ENCODE measurements around the gene ADAM22.

ADAM22 gene

DNA sequence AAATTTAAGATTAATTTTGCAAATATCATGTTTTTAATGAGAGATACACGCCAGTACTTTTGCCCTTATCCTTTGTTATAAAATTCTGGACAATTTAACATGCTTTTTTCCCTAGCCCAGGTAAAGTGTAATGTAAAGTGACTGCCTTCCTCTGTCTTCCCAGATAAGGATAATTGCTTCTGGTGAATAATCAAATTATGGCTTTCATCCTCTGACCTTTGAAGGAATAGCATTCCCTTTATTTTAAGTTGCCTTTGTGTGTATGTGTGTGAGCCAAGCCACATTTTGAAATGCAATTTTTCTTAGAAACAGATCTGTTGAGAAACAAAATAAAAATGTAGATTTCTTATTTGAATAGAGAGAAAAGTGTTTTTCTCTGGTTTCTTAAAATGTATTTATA, 107.5 kb downstream of the ADAM22 start:
- DNase-seq = no peak

DNA sequence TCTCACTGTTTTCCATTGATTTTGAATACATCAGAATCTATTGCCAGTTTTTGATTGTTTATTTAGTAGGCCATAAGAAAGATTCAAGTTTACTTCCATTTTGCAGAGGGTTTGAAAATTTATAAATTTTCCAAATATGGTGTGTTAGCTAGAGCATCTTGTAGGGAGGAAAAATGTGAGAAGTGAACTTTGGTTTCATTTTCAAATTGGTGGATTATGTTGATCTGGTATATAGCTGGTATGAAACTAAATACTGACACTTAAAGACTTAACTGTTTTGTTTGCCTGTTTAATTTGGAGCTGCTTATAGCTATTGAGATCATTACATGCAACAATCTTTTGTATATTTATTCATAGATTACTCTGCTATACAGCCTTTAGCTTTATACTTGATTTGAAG, 108.1 kb downstream of the ADAM22 start:
- no peak for DNase-seq

DNA sequence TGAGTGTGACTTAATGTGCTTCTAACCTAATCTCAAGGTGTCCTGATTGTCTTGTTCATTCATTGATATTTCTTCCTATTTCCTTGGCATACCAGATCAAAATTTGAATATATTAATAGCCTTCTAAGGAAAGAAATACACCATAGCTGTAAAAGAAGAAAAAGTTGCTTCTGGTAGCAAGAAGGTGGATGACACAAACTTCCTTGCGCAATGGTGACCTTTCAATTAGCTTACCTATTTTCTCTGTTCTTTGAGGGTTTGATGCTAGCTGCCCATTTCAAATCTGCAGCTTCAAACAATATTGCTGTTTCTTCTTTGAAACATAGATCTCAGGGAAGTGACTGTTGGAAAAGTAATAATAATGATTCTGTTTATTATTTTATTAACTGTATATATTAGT, 108.8 kb downstream of the ADAM22 start:
- no peak for DNase-seq

DNA sequence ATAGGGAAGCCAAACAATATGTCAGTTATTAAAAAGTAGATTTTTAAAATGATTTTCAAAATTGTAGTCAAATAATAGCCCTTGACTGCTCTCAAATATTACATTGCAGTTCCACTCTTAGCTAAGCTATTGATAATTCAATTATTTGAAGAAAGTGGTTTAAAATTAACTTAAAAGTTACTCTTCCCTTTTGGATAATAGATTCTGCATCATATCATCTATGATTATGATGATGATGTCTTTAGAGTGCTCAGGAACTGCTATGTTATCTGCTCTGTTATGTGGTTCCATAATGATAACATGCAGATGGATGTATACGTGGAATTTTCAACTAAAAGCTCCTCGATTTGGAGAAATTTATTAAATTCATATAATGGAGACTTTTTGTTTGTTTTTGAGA, 110.0 kb downstream of the ADAM22 start:
- no peak for DNase-seq

DNA sequence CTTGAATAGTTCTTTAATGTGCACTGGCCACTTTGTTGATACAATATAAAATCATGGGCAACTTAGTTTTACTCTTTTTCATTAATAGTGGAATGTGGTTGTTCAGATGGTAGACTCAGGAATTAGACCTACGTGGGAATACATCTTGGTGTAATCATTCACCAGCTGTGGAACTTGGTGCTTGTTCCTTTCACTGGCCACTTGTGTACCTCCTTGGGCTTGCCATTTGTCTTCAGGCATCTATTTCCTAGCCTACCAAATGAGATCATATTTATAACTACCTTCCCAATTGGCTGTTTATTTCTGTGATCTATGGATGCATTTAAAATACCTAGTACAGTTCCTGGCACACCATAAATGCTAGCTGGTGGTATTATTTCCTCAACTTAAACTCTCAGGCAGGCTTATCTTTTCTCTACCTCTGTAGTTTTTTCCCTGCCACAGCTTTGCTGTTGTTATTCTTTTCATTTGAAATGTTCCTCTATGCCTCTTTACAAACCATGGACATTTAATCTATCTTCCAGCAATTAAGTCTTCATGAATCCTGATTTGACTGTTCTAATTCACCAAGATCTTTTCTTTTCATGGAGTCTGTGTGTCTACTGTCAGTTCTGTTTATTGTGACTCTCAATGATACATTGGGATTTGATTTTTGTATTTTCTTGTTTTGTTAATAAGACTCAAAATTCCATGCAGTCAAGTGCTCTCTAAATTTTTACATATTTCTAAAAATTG, 113.0 kb downstream of the ADAM22 start:
- no peak for DNase-seq

DNA sequence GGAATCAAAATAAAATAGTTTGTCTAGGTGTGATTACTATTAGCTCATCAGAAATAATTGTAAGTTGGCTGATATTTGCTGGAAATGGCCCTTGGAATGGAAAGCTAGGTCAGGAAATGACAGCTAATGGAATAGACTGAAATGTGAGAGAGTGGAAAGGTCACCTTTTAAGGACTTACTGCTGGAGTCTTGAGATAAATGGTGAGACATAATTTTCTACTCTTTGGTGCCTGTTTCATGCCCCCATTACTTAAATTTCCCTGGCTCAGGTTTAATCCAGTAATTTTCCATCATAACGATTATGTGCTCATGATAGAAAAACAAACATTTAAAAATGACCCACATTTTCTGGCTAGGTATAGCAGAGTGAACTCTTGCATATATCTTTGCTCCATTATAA, 123.6 kb downstream of the ADAM22 start:
- DNase-seq = no peak

DNA sequence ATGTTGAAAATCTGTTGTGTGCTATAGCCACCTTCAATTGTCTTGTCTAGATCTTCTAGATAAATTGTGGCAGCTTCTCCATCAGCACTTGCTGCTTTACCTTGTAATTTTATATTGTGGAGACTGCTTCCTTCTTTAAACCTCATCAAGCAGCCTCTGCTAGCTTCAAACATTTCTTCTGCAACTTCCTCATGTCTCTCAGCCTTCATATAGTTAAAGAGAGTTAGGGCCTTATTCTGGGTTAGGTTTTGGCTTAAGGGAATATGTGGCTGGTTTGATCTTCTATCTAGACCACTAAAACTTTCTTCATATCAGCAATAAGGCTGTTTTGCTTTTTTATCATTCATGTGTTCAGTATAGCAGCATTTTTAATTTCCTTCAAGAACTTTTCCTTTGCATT, 128.2 kb downstream of the ADAM22 start:
- DNase-seq = no peak

DNA sequence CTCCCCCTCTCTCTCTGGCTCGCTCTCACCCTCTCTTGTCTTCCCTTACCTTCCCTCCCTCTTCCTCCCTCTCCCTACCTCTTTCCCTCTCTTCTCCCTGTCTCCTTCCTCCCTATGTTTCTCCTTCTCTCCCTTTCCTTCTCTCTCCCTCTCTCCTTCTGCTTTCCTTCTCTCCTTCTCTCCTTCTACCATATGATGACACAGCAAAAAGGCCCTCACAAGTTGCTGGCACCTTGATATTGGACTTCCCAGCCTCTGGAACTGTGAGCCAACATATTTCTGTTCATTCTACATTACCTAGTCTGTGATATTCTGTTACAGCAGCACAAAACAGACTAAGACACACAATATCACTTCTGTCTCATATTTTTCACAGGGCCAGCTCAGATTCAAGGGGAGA, 135.0 kb downstream of the ADAM22 start:
- DNase-seq = no peak

DNA sequence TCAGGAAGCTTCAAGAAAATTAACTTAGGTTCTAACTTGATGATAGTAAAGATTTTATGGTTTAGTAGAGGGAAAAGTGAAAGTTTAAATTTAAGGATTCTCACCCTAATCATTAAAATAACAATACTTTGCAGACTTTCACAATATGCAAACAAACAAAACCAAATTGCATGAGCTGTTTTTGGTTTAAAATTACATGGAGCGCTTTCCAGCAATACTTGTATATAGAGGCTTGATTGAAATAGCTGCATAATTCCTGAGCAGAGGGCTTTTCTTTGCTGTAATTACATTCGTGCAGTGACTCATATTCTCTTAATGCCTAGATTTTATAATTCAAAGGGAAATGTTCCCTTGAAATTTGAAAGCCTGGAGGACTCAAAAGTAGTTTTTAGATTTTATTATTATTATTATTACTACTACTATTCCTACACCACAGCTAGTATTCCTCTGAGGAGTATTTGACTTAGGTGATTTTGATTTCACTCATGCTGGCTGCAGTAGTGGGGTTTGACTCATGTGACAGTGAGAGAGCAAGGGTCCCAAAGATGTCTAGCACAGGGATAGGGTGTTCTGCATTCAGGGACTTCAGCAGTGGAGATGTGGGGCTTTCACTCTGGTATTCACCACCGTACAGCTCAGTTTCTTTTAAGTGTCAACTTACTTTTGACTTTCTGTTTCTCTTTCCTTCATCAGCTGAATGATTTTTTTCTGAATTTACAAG, 138.1 kb downstream of the ADAM22 start:
- no peak for DNase-seq

DNA sequence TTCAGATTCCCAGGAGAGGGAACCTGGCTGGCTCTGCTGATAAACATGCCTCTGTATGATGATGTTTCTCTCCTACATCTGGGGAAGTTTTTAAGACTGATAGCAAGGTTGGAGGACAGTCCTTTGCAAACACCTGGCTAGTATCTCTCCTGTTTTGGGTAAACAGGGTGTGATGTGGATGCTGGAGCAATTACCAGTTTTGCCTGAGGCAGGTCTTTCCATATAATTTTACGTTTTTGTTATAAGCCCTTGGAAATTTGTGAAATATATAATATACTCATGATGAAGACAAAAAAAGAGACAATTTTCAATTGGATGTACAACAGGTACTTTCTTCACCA, 138.6 kb downstream of the ADAM22 start:
- DNase-seq = no peak

DNA sequence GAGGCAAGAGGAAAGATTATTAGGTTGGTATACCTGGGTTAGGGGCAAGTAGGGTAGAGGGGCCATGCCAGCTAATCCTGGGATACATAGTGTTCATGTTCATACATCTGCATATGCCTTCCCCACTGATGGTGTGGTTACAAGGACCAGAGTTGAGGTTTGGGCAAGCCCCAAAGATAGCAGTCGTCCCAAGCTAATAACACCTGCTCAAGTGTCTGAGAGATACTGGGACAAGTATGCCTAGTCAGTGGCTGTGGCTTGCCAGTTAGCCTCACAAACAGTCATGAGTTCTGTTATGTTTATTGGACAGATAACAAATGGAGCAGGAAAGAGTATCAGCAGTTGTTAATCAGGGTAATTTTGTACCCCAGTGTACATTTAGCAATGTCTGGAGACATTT, 139.6 kb downstream of the ADAM22 start:
- no peak for DNase-seq

DNA sequence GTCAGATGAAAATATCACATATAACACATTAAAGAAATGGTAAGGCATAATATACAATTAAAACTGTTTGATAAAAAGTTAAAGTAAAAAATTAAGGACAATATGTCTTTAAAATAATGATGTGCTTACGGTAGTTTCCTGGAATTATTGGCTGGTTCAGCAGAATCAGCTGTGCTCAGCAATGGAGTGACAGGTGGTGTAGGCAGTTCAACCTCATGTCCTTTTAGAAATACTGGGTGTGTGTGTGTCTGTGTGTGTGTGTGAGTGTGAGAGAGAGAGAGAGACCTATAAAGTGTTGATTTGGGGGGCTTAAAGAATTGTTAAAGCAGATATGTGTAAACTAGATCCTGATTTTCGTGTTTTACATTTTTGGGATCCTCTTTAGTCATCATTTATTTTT, 141.2 kb downstream of the ADAM22 start:
- DNase-seq = no peak

DNA sequence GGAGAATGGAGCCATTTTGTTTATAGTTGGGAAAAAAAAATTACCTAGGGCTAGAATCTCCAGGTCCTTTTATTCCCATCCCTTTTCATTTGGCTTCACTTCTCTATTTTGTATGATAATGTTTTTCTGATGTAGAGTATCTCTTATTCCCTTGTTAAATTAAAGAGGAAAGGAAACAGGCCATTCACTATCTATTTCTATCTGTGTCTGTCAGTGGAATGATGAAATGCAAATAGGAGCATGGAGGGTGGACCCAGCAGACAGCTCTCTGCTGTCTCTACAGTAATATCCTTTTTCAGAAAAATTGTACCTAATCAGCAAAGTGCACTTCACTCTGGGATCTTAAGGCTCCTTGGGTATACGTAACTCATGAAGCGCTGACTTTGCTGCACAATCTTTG, 149.8 kb downstream of the ADAM22 start:
- DNase-seq = no peak

DNA sequence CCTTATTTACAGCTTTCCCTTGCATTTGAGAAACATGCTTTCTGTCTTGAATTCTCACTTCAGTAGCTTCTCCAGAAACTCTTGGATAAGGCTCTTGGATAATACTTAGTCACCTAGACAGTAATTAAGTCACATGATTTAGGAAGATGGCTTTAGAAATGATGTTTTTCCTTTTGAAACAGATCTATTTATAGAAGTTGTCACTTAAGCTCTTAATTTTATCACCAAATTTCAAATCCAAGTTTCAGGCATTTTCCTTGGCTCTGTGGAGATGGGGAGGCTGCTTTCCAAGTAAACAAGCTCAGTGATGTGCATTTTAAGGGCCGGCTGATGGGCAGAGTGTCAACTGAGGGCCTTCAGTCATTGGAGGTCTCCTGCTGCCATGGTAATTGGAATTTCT, 155.5 kb downstream of the ADAM22 start:
- DNase-seq = no peak

DNA sequence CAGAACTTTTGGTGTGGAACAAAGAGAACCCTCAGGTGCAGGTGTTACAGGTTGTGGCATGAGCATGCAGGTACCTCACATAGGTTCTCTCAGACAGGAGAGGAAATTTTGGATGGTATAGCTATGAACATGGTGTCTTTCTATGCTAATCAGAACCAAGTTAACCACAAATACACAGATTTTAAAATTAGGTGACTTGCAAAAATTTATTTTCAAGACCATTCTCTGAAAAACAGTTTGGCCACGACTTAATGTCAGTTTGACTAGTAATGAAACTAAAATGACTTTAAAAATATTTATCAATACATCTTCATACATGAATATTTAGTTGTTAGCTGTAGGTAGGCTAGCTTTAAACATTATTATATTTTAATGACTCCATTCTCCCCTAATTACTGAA, 156.2 kb downstream of the ADAM22 start:
- DNase-seq = no peak

DNA sequence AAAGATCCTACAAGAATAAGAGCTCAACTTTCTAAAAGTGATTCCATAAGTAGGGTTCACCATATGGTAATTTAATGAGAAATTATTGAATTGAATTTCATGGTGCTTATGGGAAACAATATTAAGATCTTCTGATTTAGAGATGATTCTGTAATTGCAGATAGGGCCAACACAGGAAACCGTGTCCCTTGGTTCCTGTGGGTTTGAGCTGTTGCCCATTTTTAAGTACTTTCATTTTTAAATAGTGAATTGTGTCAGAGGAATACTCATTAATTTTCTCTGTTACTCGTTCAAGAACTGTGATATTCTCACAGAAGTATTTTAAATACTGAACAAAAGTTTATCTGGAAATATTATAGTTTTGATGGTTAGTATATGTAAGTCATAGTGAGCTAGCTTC, 156.6 kb downstream of the ADAM22 start:
- no peak for DNase-seq

DNA sequence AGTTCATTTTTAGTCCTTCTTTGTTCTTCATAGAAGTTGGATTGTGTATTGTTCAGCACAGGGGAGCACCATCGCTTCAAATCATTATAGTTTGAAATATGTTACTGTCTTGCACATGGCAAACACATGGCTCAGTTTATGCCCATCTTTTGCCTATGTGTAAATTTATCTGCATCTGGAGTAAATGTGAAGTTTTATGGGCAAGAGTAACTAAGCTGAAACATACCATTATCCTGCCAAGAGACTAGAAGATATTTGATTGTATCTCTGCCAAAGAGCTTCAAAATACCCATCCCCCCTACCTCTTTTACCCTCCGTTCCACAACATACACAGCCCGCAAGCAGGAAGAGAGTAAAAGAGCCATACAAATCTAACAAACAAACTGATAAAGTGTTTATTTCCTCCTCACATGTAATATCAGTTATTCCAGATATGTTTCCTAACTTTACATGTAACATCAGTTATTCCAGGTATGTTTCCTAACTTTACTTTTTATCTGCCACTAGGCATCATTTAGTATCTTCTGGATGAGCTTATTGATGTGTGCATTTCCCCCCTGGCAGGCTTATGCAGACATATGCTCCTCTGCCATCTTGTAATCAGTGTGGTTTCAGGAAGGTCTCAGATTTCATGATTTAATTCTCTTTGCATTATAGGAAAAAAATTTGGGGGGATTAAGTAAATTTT, 158.1 kb downstream of the ADAM22 start:
- DNase-seq = no peak

DNA sequence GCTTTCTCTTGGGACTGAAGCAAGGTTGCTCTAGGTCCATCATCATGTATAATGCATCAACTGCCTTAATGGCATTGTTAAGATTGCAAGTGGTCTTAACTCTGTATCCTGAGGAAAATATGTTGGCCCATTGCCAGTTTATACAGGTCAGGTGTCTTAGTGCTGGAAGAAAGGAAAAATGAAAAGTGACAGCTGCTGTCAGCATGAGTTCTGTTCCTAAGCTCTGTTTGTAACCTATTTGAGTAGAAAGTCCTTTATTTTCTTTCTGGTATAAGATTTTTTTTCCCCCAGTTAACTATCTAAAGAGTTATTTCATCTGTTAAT, 158.6 kb downstream of the ADAM22 start:
- DNase-seq = no peak

DNA sequence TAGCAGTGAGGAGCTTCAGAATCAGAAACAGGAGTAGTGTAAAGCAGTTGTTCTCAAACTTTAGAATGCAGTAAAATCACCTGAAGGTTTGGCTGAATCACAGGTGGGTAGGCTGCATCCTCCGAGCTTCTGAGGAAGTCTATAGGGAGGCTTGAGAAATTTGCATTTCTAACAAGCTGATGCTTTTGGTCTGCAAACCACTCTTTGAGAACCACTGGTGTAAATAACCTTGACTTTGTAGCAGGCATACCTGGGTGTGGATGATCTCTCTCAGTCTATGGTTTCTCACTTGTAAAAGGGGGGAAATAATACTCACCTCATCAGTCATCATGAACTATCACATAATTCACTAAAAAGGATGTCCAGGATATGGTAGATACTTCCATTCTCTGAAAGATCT, 167.7 kb downstream of the ADAM22 start:
- no peak for DNase-seq

DNA sequence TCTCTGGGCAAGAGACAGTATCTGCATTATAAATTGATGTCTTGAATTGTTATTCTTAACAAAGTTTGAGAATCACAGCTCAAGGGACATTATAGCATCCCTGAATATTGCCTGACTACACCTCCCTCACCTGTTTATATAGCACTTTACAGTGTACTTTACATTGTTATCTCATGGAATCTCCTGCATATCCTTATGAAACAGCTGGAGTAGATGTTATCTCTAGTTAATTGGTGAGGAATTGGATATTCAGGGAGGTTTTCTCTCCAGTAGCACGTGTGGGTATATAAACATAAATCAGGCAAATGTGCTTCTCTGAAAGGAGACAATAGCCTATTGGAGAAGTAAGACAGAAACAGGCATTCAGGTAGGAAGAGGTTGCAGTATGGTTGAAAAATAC, 168.6 kb downstream of the ADAM22 start:
- DNase-seq = no peak

DNA sequence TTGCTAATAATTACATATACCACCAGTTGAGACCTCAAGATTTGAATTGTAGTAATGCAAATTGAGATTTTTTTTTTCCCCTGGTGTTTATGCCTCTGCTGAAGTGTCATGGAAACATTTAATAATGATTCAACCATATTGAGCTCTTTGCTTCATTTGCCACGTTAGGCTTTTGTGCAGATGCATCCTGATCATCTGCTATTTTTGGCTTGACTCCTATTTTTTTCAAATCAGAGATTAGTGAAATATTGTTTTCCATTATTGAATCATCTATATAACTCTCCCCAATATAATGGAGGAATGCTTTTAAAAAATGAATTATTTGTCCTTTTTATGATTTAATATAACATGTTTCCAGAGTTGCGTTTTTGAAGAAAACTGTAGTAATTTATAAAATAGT, 170.7 kb downstream of the ADAM22 start:
- no peak for DNase-seq

DNA sequence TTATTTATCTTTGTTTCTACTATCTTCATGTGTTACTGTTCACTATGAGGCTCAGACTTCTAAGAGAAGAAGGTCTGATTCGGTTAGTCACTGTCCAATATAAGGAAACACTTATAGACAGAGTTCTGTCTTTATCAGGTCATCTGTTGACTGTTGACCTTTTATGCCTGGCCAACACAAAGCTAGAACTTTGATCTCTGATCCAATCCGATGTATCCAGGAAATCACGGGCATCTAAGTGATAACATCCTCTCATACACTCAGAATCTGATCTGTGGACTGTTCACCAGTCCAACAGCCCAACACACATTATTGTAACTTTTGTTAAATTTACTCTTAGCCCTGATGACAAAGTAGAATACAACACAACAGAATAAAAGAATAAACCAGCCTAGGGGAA, 171.2 kb downstream of the ADAM22 start:
- DNase-seq = no peak

DNA sequence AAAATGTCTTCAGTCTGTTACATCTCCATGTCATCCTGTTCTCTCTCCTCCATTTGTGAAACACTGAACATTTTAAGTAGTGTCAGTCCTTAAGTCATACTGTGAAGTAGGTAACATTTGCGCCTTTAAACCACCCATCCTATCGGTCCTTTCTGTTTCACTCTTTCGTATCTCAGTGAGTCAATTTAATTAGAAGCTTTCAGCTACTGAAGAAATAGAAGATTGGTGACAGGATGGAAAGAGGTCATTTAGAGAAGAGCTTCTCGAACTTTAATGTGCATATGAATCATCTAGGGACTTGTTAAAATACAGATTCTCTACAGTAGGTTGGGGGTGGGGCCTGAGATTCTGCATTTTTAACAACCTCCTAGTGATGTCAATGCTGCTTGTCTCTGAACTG, 172.4 kb downstream of the ADAM22 start:
- DNase-seq = no peak

DNA sequence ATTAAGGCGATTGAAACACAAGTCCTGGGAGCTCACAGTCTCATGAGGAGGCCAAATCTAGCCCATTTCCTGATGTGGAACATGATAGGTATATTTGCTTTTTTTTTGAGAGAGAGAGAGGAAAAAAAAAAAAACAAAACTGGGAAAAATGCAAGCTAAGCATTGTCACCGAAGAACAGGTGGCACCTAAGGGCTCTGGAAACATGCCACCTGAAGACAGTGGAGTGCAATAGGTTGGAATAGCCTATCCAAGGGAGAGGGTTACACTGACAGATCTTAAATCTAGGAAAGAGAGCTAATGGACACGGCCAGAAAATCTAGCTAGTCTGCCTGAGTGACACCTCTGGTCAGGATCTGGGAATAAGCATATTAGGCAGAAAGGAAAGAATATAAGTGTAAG, 175.6 kb downstream of the ADAM22 start:
- no peak for DNase-seq
